Keratinocyte (primary cell): Measurements from ENCODE around the gene PDZD2. TPM values are rescaled to one million over a fixed set of nuclear protein-coding genes. Genes with fewer than 3 reads are reported as not detected.
A peak's percentile ranks its signal among the peaks of the same experiment; 100 is the strongest.

Source experiments
- DNase-seq: peaks from one replicate; pipeline ENCODE4 v3.0.0-alpha.2; 2011; ENCODE audit warnings: low read depth, missing footprints, low spot score
- FAIRE-seq: peaks from 2 replicates; lab custom pipeline; 2011; peaks lifted over from hg19 to GRCh38; lab: Jason Lieb, UNC
- H2AFZ ChIP-seq: 2 replicates; pipeline ENCODE4 v1.6.0; 2012; ENCODE audit warnings: low read length, control low read depth, inconsistent platforms; ENCODE audit not compliant: control insufficient read depth
- H3K27ac ChIP-seq: 2 replicates; pipeline ENCODE4 v1.5.1; 2011; ENCODE audit warnings: low read length; ENCODE audit not compliant: control insufficient read depth, insufficient read depth
- H3K27me3 ChIP-seq: 3 replicates; pipeline ENCODE4 v1.6.0; 2011; ENCODE audit warnings: low read length; ENCODE audit not compliant: control insufficient read depth, insufficient read depth; ENCODE audit errors: extremely low read depth
- H3K36me3 ChIP-seq, 2 experiments: 2 replicates in 1 of 2; 3 replicates in 1 of 2; pipeline ENCODE4 v1.5.1; 2011; ENCODE audit warnings: low read length in 2 of 2, mild to moderate bottlenecking in 1 of 2; ENCODE audit not compliant: control insufficient read depth in 2 of 2, insufficient read depth in 2 of 2; ENCODE audit errors: extremely low read depth in 1 of 2
- H3K4me1 ChIP-seq: 3 replicates; pipeline ENCODE4 v1.5.1; 2011; ENCODE audit warnings: low read length; ENCODE audit not compliant: control insufficient read depth, insufficient read depth; ENCODE audit errors: extremely low read depth
- H3K4me2 ChIP-seq: 3 replicates; pipeline ENCODE4 v1.6.0; 2011; ENCODE audit warnings: low read depth, low read length; ENCODE audit not compliant: control insufficient read depth, insufficient read depth; ENCODE audit errors: extremely low read depth
- H3K4me3 ChIP-seq, 3 experiments: fragments of 200-600 bp in 1 of 3; sonication (generic) in 1 of 3; 2 replicates in 2 of 3; 3 replicates in 1 of 3; pipeline ENCODE4 v1.5.1; 2011 to 2016; ENCODE audit warnings: low read length in 3 of 3, mild to moderate bottlenecking in 3 of 3, control low read depth in 2 of 3, inconsistent platforms in 1 of 3, low read depth in 1 of 3, mixed read lengths in 1 of 3, mixed run types in 1 of 3, moderate library complexity in 1 of 3; ENCODE audit not compliant: control insufficient read depth in 2 of 3, insufficient read depth in 2 of 3; ENCODE audit errors: extremely low read depth in 1 of 3
- H3K79me2 ChIP-seq: 2 replicates; pipeline ENCODE4 v1.6.0; 2012; ENCODE audit warnings: low read length; ENCODE audit not compliant: control insufficient read depth, insufficient read depth
- H3K9ac ChIP-seq: 3 replicates; pipeline ENCODE4 v1.6.0; 2011; ENCODE audit warnings: low read length; ENCODE audit not compliant: control insufficient read depth, insufficient read depth; ENCODE audit errors: extremely low read depth
- H3K9me1 ChIP-seq: 3 replicates; pipeline ENCODE4 v1.6.0; 2011; ENCODE audit warnings: low read length; ENCODE audit not compliant: control insufficient read depth, insufficient read depth; ENCODE audit errors: extremely low read depth
- H3K9me3 ChIP-seq: 2 replicates; pipeline ENCODE4 v1.5.1; 2012; ENCODE audit warnings: low read depth, low read length; ENCODE audit not compliant: control insufficient read depth
- H4K20me1 ChIP-seq: 3 replicates; pipeline ENCODE4 v1.6.0; 2011; ENCODE audit warnings: low read length; ENCODE audit not compliant: control insufficient read depth, insufficient read depth; ENCODE audit errors: extremely low read depth
- EZH2 ChIP-seq: IDR thresholded peaks from one replicate; pipeline ENCODE4 v1.6.1; 2012; ENCODE audit warnings: inconsistent platforms, mild to moderate bottlenecking, low read length, moderate library complexity
- dilution Hi-C: fragments of 300-500 bp; cut with MboI; formaldehyde crosslinking; loops from one replicate; pipeline ENCODE4 v1.7.0; 2020; ENCODE audit warnings: low sequenced_read_pairs; ENCODE audit not compliant: extremely low pct_ligation_motif_present
- polyA plus RNA-seq, 5 experiments: library from polyadenylated mRNA; depleted of rRNA in 3 of 5; stranded (reverse) in 3 of 5; stranded (forward) in 1 of 5; unstranded in 1 of 5; fragments of >200 nt; gene quantifications; 1 replicate in 1 of 5; 2 replicates in 3 of 5; 3 replicates in 1 of 5; pipeline versions ENCODE4 v1.2.1 to v1.2.3, GENCODE V29; 2011 to 2012; ENCODE audit warnings: missing spikeins in 2 of 5, low read depth in 1 of 5, low replicate concordance in 1 of 5
- TF ChIP-seq, protein P1 (sequence below), 3 experiments: IDR thresholded peaks in 1 of 3; conservative IDR thresholded peaks in 1 of 3; optimal IDR thresholded peaks in 1 of 3; 2 replicates in 2 of 3; 3 replicates in 1 of 3; pipeline versions ENCODE3 to v1.5.1; 2011; ENCODE audit warnings: low read length in 3 of 3, mild to moderate bottlenecking in 3 of 3, moderate library complexity in 2 of 3, control low read depth in 1 of 3, inconsistent platforms in 1 of 3; ENCODE audit not compliant: insufficient read depth in 2 of 3; ENCODE audit errors: extremely low read depth in 1 of 3

The PDZD2 gene
- polyA plus RNA-seq, 1 donor (not counting 4 experiments of a cell fraction or from before 2014, with no cell fraction given) = 7.3 TPM

DNA sequence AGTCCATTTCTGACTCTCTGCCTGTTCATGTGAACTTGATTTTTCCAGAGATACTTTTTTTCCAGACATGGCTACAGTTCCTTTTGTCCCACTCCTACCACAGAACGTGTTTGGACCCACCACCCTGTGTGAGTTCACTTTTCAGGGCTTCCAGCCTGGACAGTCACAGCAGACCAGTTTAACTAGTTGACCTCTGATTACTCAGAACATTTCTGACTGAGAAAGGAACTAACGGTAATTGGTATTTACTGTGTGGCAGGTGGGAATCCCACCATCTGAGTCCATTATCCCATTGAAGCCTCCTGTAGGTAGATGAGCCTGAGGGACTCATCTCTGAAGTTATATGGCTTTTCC is 325.1 kb downstream of the PDZD2 start:
- TF ChIP-seq, protein P1, sequence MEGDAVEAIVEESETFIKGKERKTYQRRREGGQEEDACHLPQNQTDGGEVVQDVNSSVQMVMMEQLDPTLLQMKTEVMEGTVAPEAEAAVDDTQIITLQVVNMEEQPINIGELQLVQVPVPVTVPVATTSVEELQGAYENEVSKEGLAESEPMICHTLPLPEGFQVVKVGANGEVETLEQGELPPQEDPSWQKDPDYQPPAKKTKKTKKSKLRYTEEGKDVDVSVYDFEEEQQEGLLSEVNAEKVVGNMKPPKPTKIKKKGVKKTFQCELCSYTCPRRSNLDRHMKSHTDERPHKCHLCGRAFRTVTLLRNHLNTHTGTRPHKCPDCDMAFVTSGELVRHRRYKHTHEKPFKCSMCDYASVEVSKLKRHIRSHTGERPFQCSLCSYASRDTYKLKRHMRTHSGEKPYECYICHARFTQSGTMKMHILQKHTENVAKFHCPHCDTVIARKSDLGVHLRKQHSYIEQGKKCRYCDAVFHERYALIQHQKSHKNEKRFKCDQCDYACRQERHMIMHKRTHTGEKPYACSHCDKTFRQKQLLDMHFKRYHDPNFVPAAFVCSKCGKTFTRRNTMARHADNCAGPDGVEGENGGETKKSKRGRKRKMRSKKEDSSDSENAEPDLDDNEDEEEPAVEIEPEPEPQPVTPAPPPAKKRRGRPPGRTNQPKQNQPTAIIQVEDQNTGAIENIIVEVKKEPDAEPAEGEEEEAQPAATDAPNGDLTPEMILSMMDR (optimal IDR thresholded peaks at IDR 0.05 in 1 of 3, IDR thresholded peaks at IDR 0.05 in 1 of 3, conservative IDR thresholded peaks at IDR 0.05 in 1 of 3; ENCODE audit: extremely low read depth in 1 of 3, insufficient read depth in 2 of 3, low read length in 3 of 3) = no peak
- no peak for TF ChIP-seq EZH2
- Histone ChIP-seq H3K4me1 (peaks cover 37% of the 10 kb centered on the region), H3K9me1 (peaks cover 3% of the 10 kb centered on the region), H3K79me2 (no peaks in the 10 kb centered on the region), H3K9me3 (no peaks in the 10 kb centered on the region), H3K27me3 (no peaks in the 10 kb centered on the region), H3K4me2 (peak overlapping the region; percentile 67), H2AFZ (peak overlapping the region; percentile 46), H3K9ac (peak overlapping the region; percentile 28), H3K36me3 (no peaks in the 10 kb centered on the region), H4K20me1 (no peaks in the 10 kb centered on the region), H3K4me3 (peak overlapping the region in 1 of 3 experiments; percentile 16), H3K27ac (peak overlapping the region; percentile 41)
- FAIRE-seq (no peak), DNase-seq (no peak)
- dilution Hi-C loops = no loop called here

DNA sequence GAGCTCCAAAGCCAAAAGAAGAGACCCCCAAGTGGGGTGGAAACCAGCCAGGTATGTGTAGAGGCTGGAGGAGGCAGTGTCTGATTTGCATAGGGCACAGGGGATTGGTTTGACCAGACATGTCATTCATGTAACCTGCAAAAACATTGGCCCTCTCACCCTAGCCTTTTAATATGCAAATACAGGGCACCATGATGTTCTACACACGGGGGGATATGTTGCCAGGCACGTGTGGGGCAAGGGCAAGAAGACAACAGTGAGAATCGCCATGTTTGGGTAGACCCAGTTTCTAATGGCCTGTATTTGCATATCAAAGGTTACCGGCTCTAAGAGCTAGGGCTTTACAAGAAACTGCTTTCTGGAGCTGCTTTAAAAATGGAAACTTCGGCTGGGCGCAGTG is 326.3 kb downstream of the PDZD2 start:
- Histone ChIP-seq H3K9ac (no peak overlapping the region), H3K9me3 (no peaks in the 10 kb centered on the region), H4K20me1 (no peaks in the 10 kb centered on the region), H3K79me2 (no peaks in the 10 kb centered on the region), H3K27ac (no peak overlapping the region), H3K4me3 (no peak overlapping the region), H3K4me2 (no peak overlapping the region), H3K4me1 (peaks cover 37% of the 10 kb centered on the region), H3K9me1 (peaks cover 3% of the 10 kb centered on the region), H2AFZ (no peak overlapping the region), H3K36me3 (no peaks in the 10 kb centered on the region), H3K27me3 (no peaks in the 10 kb centered on the region)
- FAIRE-seq (no peak), DNase-seq (no peak)
- TF ChIP-seq, protein P1 (optimal IDR thresholded peaks at IDR 0.05 in 1 of 3, IDR thresholded peaks at IDR 0.05 in 1 of 3, conservative IDR thresholded peaks at IDR 0.05 in 1 of 3; ENCODE audit: extremely low read depth in 1 of 3, insufficient read depth in 2 of 3, low read length in 3 of 3) = no peak
- TF ChIP-seq EZH2 = no peak
- dilution Hi-C loops = no loop called here
